Central memory CD4-positive, alpha-beta T cell (primary cell): ENCODE results near the gene PLP1.
A peak's percentile ranks its signal among the peaks of the same experiment; 100 is the strongest.

Experiments used
- DNase-seq: peaks from one replicate; pipeline ENCODE4 v3.0.0; 2022

Gene PLP1

DNA sequence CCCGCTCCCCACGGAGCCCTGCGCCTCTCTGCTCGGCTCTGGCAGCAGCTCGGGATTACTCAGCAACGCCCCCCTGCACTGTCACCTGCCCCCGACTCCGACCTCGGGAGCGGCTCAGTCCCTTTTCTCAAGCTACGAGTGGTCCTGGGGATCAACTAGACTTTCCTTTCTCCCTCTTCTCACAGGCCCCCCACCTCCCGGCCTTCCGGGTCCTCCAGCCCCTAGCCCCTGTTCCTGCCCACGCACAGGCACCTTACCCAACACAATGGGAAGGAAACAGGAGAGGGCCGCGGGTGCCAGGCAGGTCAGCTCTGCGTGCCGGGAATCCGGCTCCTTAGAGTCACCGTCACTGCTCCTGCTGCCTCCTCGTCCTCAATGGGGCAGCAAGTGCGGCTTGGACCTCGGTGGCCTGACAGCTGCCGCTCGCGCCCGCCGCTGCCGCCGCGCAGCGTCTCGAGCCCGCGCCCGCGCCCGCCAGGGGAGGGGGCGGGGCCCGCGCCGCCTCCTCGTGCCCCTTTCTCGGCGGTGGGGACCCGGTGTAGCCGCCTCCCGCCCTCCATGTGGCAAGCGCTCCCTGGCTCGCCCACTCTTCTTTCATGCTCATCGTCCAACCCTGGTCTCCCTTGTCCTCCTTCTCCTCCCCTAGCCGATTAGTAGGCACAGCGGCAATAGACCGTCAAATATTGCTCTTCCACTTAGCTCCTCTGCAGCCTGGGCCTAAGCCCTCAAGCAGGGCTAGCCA is 55.3 kb downstream of the PLP1 start, which contains the start of gene RAB9B:
Gene RAB9B (minus strand): TSS at position 455 of the 742 bp plus-strand sequence. CDS start 6,473 bp downstream, outside the sequence.
- peak; percentile 51 for DNase-seq

DNA sequence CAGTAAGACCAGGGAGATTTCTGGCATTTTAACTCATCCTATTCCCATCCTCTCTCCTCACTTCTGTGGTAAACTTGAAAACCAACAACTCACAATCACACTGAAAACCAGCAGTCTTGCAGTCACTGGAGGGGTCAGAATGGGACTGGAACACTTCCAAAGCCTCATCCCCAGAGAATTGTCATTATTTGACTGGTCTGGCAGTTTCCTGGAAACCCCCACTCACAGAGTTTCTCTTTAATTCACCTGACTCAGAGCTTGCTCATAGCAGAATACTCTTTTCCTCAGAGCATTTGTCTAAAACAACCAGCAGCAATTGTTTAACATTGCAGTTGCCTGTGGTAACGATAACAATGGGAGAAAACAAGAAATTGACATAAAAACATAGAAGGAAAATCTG is 62.8 kb downstream of the PLP1 start:
- no peak for DNase-seq
